Type B pancreatic cell (in vitro differentiated cells): Measurements from ENCODE around the gene MPPED1. TPM values are rescaled to one million over a fixed set of nuclear protein-coding genes. Genes with fewer than 3 reads are reported as not detected.

ENCODE experiments used
- DNase-seq: peaks from one replicate; pipeline ENCODE4 v3.0.0; 2021; ENCODE audit warnings: mixed read lengths; ENCODE audit not compliant: unreplicated experiment; ENCODE audit errors: extremely low spot score
- H3K27ac Mint-ChIP-seq: 2 replicates; pipeline ENCODE4 v1.8.0; 2021; ENCODE audit warnings: mild to moderate bottlenecking, mixed read lengths
- H3K27me3 Mint-ChIP-seq: 2 replicates; pipeline ENCODE4 v1.8.0; 2021; ENCODE audit warnings: mixed read lengths
- H3K36me3 Mint-ChIP-seq: 2 replicates; pipeline ENCODE4 v1.8.0; 2021; ENCODE audit warnings: mixed read lengths
- H3K4me1 Mint-ChIP-seq: one replicate; pipeline ENCODE4 v1.8.0; 2021; ENCODE audit warnings: mixed read lengths; ENCODE audit not compliant: unreplicated experiment
- H3K4me3 Mint-ChIP-seq: 2 replicates; pipeline ENCODE4 v1.8.0; 2021; ENCODE audit warnings: mild to moderate bottlenecking, mixed read lengths
- H3K9me3 Mint-ChIP-seq: 2 replicates; pipeline ENCODE4 v1.8.0; 2021; ENCODE audit warnings: mixed read lengths
- total RNA-seq: library from RNA; stranded (reverse); gene quantifications from 2 replicates; pipeline ENCODE4 v1.2.1, GENCODE V29; 2021; ENCODE audit warnings: low replicate concordance
- TF ChIP-seq, protein P1 (sequence below): fragments of 200-600 bp; sonication (generic); conservative IDR thresholded peaks from 2 replicates; pipeline ENCODE4 v1.5.0; 2021; ENCODE audit warnings: antibody characterized with exemption, mild to moderate bottlenecking

Gene MPPED1
- total RNA-seq, 1 donor from 2014 or later: 1.2 TPM

DNA sequence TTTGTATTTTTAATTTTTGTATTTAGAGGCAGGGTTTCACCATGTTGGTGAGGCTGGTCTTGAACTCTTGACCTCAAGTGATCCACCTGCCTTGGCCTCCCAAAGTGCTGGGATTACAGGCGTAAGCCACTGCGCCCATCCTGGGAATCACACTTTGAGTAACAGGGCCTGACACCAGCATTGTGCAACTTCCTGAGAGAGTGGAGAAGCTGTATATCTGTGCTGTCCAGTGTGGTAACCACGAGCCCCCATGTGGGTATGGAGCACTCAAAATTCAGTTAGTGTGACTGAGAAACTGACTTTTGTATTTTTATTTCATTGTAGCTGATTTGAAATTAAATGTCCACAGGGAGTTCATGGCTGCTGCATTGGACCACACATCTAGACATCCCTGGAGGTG is 36.2 kb downstream of the MPPED1 start:
- DNase-seq: no peak
- H3K4me3 Mint-ChIP-seq: no peak overlapping the region
- H3K27ac Mint-ChIP-seq: no peak overlapping the region
- no peaks in the 10 kb centered on the region for H3K9me3 Mint-ChIP-seq
- H3K36me3 Mint-ChIP-seq: no peaks in the 10 kb centered on the region
- TF ChIP-seq, protein P1, sequence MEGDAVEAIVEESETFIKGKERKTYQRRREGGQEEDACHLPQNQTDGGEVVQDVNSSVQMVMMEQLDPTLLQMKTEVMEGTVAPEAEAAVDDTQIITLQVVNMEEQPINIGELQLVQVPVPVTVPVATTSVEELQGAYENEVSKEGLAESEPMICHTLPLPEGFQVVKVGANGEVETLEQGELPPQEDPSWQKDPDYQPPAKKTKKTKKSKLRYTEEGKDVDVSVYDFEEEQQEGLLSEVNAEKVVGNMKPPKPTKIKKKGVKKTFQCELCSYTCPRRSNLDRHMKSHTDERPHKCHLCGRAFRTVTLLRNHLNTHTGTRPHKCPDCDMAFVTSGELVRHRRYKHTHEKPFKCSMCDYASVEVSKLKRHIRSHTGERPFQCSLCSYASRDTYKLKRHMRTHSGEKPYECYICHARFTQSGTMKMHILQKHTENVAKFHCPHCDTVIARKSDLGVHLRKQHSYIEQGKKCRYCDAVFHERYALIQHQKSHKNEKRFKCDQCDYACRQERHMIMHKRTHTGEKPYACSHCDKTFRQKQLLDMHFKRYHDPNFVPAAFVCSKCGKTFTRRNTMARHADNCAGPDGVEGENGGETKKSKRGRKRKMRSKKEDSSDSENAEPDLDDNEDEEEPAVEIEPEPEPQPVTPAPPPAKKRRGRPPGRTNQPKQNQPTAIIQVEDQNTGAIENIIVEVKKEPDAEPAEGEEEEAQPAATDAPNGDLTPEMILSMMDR: no peak
- no peaks in the 10 kb centered on the region for H3K4me1 Mint-ChIP-seq
- H3K27me3 Mint-ChIP-seq: peaks cover 11% of the 10 kb centered on the region

DNA sequence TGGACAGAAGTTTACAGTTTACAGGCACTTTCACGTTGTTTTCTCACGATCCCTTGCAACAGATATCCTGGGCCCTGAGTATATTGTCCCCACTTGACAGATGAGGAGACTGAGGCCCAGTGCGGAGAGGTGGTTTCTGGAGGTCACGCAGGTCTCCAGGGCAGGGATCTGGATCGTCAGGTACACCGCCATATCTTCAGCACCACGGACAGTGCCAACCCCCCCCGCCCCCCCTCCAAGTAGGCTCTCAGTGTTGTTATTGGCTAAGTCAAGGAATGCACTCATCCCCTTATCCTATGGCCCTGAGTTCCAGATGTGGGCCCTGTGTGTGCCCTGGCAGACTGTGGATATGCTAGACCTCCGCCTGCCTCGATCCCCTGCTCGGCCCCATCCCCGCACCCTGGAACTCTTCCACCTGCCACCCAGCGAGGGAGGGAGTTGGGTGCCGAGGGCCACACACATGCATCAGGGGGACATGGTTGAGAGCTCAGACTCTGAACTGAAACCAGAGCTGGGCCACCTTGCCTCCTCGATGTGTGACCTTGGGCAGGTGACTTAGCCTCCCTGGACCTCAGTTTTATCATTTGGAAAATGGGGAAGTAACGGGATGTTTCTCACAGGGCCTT is 37.5 kb downstream of the MPPED1 start:
- TF ChIP-seq, protein P1: no peak
- no peak for DNase-seq
- Mint-ChIP-seq H3K9me3 (no peaks in the 10 kb centered on the region), H3K27me3 (peaks cover 12% of the 10 kb centered on the region), H3K4me3 (no peak overlapping the region), H3K27ac (no peak overlapping the region), H3K36me3 (no peaks in the 10 kb centered on the region), H3K4me1 (no peaks in the 10 kb centered on the region)

DNA sequence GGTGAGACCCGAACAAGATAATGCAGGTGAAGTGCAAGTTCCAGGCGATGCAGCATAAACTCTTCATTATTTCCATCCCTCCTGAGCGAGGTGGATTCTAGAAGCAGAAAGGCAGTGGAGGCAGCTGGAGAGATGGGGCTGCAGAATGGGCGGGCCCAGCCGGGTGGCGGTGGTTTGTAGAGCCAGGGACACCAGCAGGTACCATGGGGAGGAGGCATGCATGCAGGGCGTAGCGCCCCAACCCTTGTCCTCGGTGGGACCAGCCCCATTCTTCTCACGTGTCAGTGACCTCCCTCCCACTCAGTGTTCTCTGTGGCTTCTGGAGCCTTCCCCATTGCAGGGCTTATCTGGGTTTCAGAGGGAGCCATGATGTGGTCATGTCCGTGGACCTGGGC is 38.0 kb downstream of the MPPED1 start:
- no peaks in the 10 kb centered on the region for H3K4me1 Mint-ChIP-seq
- peaks cover 17% of the 10 kb centered on the region for H3K27me3 Mint-ChIP-seq
- no peak for DNase-seq
- H3K9me3 Mint-ChIP-seq: no peaks in the 10 kb centered on the region
- H3K4me3 Mint-ChIP-seq: no peak overlapping the region
- H3K36me3 Mint-ChIP-seq: no peaks in the 10 kb centered on the region
- TF ChIP-seq, protein P1: no peak
- H3K27ac Mint-ChIP-seq: no peak overlapping the region

DNA sequence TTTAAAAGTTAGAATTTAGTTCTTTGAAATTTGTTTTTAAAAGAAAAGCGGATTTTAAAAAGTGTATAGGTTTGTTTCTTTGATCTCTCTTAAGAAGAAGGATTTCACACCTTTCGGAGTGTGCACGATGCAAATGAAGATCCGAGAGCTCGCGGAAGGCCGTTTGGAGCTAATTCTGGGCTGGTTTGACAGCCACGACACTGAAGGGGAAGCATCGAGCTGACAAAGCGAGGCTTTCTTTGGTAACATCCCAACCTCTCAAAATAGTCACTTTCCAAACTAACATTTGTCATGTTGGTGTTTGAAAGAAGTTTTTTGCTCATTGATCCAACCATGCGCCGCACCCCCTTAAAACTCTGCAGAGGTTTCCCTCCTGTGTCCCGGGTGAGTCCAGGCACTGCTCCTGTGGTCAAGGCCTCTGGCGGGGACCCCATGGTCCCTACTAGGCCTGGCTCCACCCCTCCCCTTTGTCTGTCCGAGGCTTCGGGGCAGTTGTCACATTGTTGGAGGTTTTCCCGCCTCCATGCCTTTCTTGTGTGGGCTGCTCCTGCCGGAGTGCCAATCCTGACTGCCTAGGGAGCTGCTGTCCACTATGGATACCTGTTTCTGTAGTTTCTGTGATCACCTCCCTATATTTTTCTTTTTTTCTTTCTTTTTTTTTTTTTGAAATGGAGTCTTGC is 39.7 kb downstream of the MPPED1 start:
- no peaks in the 10 kb centered on the region for H3K4me1 Mint-ChIP-seq
- no peaks in the 10 kb centered on the region for H3K36me3 Mint-ChIP-seq
- TF ChIP-seq, protein P1: no peak
- peaks cover 22% of the 10 kb centered on the region for H3K27me3 Mint-ChIP-seq
- H3K4me3 Mint-ChIP-seq: no peak overlapping the region
- no peak overlapping the region for H3K27ac Mint-ChIP-seq
- DNase-seq: no peak
- H3K9me3 Mint-ChIP-seq: no peaks in the 10 kb centered on the region

DNA sequence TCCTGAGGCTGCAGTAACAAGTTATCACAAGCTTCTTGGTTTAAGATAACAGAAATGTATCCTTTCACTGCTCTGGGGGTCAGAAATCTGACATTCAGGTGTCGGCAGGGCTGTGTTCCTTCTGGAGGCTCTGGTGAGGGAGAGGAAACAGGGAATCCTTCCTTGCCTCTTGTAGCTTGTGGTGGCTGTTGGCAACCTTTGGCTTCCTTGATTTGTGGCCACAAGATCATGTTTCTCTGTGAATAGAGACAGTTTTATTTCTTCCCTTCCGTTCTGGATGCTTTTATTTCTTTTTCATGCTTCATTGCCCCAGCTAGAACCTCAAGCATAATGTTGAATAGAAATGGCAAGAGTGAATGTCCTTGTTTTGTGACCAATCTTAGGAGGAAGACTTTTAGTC is 44.0 kb downstream of the MPPED1 start:
- no peaks in the 10 kb centered on the region for H3K9me3 Mint-ChIP-seq
- H3K4me3 Mint-ChIP-seq: no peak overlapping the region
- no peaks in the 10 kb centered on the region for H3K4me1 Mint-ChIP-seq
- TF ChIP-seq, protein P1: no peak
- no peak overlapping the region for H3K27ac Mint-ChIP-seq
- H3K27me3 Mint-ChIP-seq: peaks cover 31% of the 10 kb centered on the region
- no peaks in the 10 kb centered on the region for H3K36me3 Mint-ChIP-seq
- DNase-seq: no peak
